Upper lobe of left lung (tissue), 6 donors: Measurements from ENCODE around the gene VANGL2. TPM values are rescaled to one million over a fixed set of nuclear protein-coding genes. Genes with fewer than 3 reads are reported as not detected.
A peak's percentile ranks its signal among the peaks of the same experiment; 100 is the strongest.

Experiments
- ATAC-seq, 2 donors: fragments of 200-7000 bp; cut with Tn5 transposase; one replicate each; pipeline ENCODE4 v1.9.1; 2022; ENCODE audit warnings: mild to moderate bottlenecking in 2 of 2, moderate library complexity in 2 of 2; ENCODE audit not compliant: low FRiP score in 2 of 2
- DNase-seq, 2 donors: peaks; one replicate each; pipeline ENCODE4 v3.0.0-alpha.2; 2019 to 2020
- H3K27ac ChIP-seq, 4 donors: fragments of 200-600 bp; sonication (generic); one replicate each; pipeline ENCODE4 v1.5.1; 2016 to 2019
- H3K27me3 ChIP-seq, 4 donors: fragments of 200-600 bp; sonication (generic); one replicate each; pipeline ENCODE4 v1.5.1; 2017 to 2019
- H3K36me3 ChIP-seq, 4 donors: fragments of 200-600 bp; sonication (generic); one replicate each; pipeline ENCODE4 v1.5.1; 2016 to 2019
- H3K4me1 ChIP-seq, 4 donors: fragments of 200-600 bp; sonication (generic); one replicate each; pipeline ENCODE4 v1.5.1; 2018 to 2019
- H3K4me3 ChIP-seq, 4 donors: fragments of 200-600 bp; sonication (generic); one replicate each; pipeline ENCODE4 v1.5.1; 2017 to 2019; ENCODE audit warnings: mild to moderate bottlenecking in 2 of 4, moderate library complexity in 1 of 4
- H3K9me3 ChIP-seq, 4 donors: fragments of 200-600 bp; sonication (generic); one replicate each; pipeline ENCODE4 v1.5.1; 2018 to 2019
- CTCF ChIP-seq, 6 experiments: fragments of 450-650 bp in 4 of 6; fragments of 200-600 bp in 2 of 6; sonication (generic) in 2 of 6; IDR thresholded peaks; one replicate each; pipeline ENCODE4 v1.5.1; 2016 to 2019; ENCODE audit warnings: antibody characterized with exemption in 6 of 6
- EP300 ChIP-seq, 4 donors: sonication (generic); formaldehyde crosslinking; IDR thresholded peaks; one replicate each; pipeline ENCODE4 v1.5.1; 2017; ENCODE audit warnings: antibody characterized with exemption in 4 of 4, control low read depth in 2 of 4
- POLR2A ChIP-seq, 4 donors: fragments of 450-650 bp; IDR thresholded peaks; one replicate each; pipeline ENCODE4 v1.5.1; 2016 to 2017; ENCODE audit warnings: antibody characterized with exemption in 4 of 4, mild to moderate bottlenecking in 2 of 4
- POLR2AphosphoS5 ChIP-seq, 2 donors: sonication (generic); formaldehyde crosslinking; IDR thresholded peaks; one replicate each; pipeline ENCODE4 v1.5.1; 2017; ENCODE audit warnings: antibody characterized with exemption in 2 of 2
- WGBS, 2 donors: methylation state at CpG; one replicate each; pipeline ENCODE4 v1.1.5; 2017 to 2018; 5-methylcytosine and 5-hydroxymethylcytosine counted together
- total RNA-seq, 6 donors: library from RNA; depleted of rRNA in 4 of 6; stranded (reverse); fragments of >200 nt in 4 of 6; gene quantifications; one replicate each; pipeline versions ENCODE4 v1.1.0 to v1.2.1, GENCODE V29; 2016 to 2021
- donor health status: DM: no; HTN: no; CAD: no; lungs with moderate emphysema.
- donor health status: DM: no; HTN: yes; CAD: no; lungs with severe emphysema.

Gene VANGL2
- total RNA-seq, 6 donors from 2014 or later: 2.0 to 4.8 (median 2.7) TPM

- no peak overlapping the region for H3K4me3 ChIP-seq
- no peak overlapping the region for H3K27ac ChIP-seq
- no peaks in the 10 kb centered on the region for H3K9me3 ChIP-seq
- H3K27me3 ChIP-seq: peaks cover 0 to 13% (median 6%) of the 10 kb centered on the region in 4 donors
- ATAC-seq (no peak), DNase-seq (no peak)
- peaks cover 15 to 37% (median 23%) of the 10 kb centered on the region in 4 donors for H3K4me1 ChIP-seq
- 76% methylated on average over 3 of the region's 4 CpGs; no CpG with 5 or more reads in 1 of the 2 donors for WGBS, 2 donors
- no peaks in the 10 kb centered on the region for H3K36me3 ChIP-seq
- no peak for TF ChIP-seq POLR2A (IDR thresholded peaks at IDR 0.05)
- no peak for TF ChIP-seq EP300 (IDR thresholded peaks at IDR 0.05)
- TF ChIP-seq CTCF (IDR thresholded peaks at IDR 0.05): no peak
- no peak for TF ChIP-seq POLR2AphosphoS5 (IDR thresholded peaks at IDR 0.05)
Observed at GRCh38 chr1:160398823-160399222, 1.5 kb upstream of the VANGL2 start.

DNA sequence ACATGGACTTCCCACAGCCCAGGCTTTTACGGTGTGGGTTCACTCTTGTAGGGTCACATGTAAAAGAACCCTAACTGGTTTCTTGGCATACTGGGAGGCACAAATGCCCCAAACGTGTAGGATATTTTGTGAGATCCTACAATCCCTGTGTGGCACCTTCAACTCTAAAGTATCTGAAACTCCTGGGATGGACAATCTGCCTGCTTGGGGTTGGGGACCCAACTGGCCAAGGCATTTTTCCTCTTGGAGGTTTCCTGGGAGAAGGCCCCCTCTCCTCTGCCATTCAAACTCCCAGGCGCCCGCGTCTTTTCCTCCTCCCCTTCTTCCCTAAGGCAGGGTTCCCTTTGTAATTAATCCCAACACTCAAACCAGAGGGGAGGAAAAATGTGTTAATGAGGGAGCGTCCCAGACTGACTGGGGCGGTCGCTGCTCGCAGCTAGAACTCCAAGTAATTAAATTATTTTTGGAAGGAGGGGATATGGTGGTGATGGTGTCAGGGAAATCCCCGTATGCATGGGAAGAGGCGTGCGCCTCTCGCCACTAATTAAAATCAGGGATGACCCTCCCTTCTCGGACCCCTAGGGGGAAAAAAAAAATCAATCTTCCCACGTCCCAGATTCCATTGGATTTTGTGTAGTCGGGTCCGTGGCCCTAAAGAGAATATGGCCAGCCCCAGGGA, 681 bp upstream of the VANGL2 start:
- no peak for DNase-seq
- Histone ChIP-seq H3K27ac (peak overlapping the region; percentile 52 to 87 (median 72)), H3K27me3 (peaks cover 0 to 13% (median 6%) of the 10 kb centered on the region in 4 donors), H3K36me3 (no peaks in the 10 kb centered on the region), H3K4me1 (peaks cover 15 to 41% (median 27%) of the 10 kb centered on the region in 4 donors), H3K4me3 (peak overlapping the region; percentile 52 to 79 (median 70)), H3K9me3 (no peaks in the 10 kb centered on the region)
- ATAC-seq: peak in 1 of 2 donors; percentile 7
- TF ChIP-seq POLR2AphosphoS5 (IDR thresholded peaks at IDR 0.05): no peak
- no peak for TF ChIP-seq POLR2A (IDR thresholded peaks at IDR 0.05)
- TF ChIP-seq EP300 (IDR thresholded peaks at IDR 0.05): no peak
- TF ChIP-seq CTCF (IDR thresholded peaks at IDR 0.05): peak in 1 of 6 experiments; percentile 5
- 40 to 47% methylated on average over 17 of the region's 17 CpGs for WGBS, 2 donors

- ATAC-seq: peak in 1 of 2 donors; percentile 33
- no peaks in the 10 kb centered on the region for H3K36me3 ChIP-seq
- H3K27ac ChIP-seq: peak overlapping the region; percentile 64 to 87 (median 72)
- no peaks in the 10 kb centered on the region for H3K9me3 ChIP-seq
- 5 to 9% methylated on average over 31 to 43 of the region's 55 CpGs for WGBS, 2 donors
- peaks cover 15 to 41% (median 28%) of the 10 kb centered on the region in 4 donors for H3K4me1 ChIP-seq
- peaks cover 0 to 13% (median 6%) of the 10 kb centered on the region in 4 donors for H3K27me3 ChIP-seq
- DNase-seq: peak in 1 of 2 donors; percentile 84
- peak overlapping the region; percentile 52 to 79 (median 70) for H3K4me3 ChIP-seq
- TF ChIP-seq POLR2A (IDR thresholded peaks at IDR 0.05) (no peak), CTCF (IDR thresholded peaks at IDR 0.05) (no peak), POLR2AphosphoS5 (IDR thresholded peaks at IDR 0.05) (no peak), EP300 (IDR thresholded peaks at IDR 0.05) (no peak)
Observed at GRCh38 chr1:160400646-160401486, 502 bp downstream of the VANGL2 start.

DNA sequence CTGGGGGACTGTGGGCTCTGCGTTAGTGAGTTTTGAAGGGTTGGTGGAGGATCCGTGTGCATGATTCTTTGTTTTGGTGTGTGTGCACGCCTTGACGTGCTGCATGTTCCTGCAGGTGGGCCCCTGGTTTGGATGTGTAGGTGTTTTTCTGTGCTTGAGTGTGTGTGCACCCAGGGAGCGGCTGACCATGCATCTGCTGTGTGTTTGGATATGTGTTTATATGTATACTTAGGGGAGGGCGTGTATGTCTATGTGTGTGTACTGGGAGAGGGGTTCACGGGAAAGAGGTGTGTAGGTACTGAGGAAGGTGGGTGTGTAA, 1.1 kb downstream of the VANGL2 start:
- peak overlapping the region in 3 of 4 donors; percentile 52 to 79 (median 69) for H3K4me3 ChIP-seq
- ATAC-seq: no peak
- H3K27ac ChIP-seq: peak overlapping the region in 2 of 4 donors; percentile 68 to 81
- H3K36me3 ChIP-seq: no peaks in the 10 kb centered on the region
- no peak for DNase-seq
- 34 to 40% methylated on average over 7 of the region's 7 CpGs for WGBS, 2 donors
- TF ChIP-seq POLR2A (IDR thresholded peaks at IDR 0.05): no peak
- TF ChIP-seq CTCF (IDR thresholded peaks at IDR 0.05): no peak
- no peak for TF ChIP-seq EP300 (IDR thresholded peaks at IDR 0.05)
- no peak for TF ChIP-seq POLR2AphosphoS5 (IDR thresholded peaks at IDR 0.05)
- H3K27me3 ChIP-seq: peaks cover 0 to 13% (median 6%) of the 10 kb centered on the region in 4 donors
- peaks cover 15 to 41% (median 28%) of the 10 kb centered on the region in 4 donors for H3K4me1 ChIP-seq
- no peaks in the 10 kb centered on the region for H3K9me3 ChIP-seq
